K562 (cell line): Measurements from ENCODE around the gene ABHD16B. TPM values are rescaled to one million over a fixed set of nuclear protein-coding genes. Genes with fewer than 3 reads are reported as not detected.
A peak's percentile ranks its signal among the peaks of the same experiment; 100 is the strongest.

Source experiments
- ARHGAP35 ChIP-seq: fragments of 450-650 bp; IDR thresholded peaks from 2 replicates; pipeline ENCODE4 v1.6.1; 2018; ENCODE audit not compliant: partially characterized antibody
- C11orf30 ChIP-seq: fragments of 450-650 bp; IDR thresholded peaks from 2 replicates; pipeline ENCODE4 v1.6.1; 2016; ENCODE audit warnings: low read depth, mild to moderate bottlenecking
- FOXJ2 ChIP-seq: fragments of 200-800 bp; sonication (Bioruptor generic); IDR thresholded peaks from 2 replicates; pipeline ENCODE4 v1.6.1; 2016; ENCODE audit warnings: missing genetic modification characterization, missing compliant biosample characterization
- HDAC2 ChIP-seq: fragments of 450-650 bp; IDR thresholded peaks from 2 replicates; pipeline ENCODE4 v1.6.1; 2016; ENCODE audit warnings: mild to moderate bottlenecking
- HDAC8 ChIP-seq: fragments of 450-650 bp; IDR thresholded peaks from 2 replicates; pipeline ENCODE4 v1.6.1; 2016; ENCODE audit warnings: mild to moderate bottlenecking, missing genetic modification characterization, moderate library complexity, missing compliant biosample characterization
- JUNB ChIP-seq: fragments of 450-650 bp; formaldehyde crosslinking; conservative IDR thresholded peaks from 2 replicates; pipeline ENCODE4 v1.4.0; 2020; ENCODE audit warnings: mild to moderate bottlenecking
- MAFG ChIP-seq: fragments of 450-650 bp; conservative IDR thresholded peaks from 2 replicates; pipeline ENCODE4 v1.6.1; 2016; ENCODE audit warnings: missing genetic modification characterization, missing compliant biosample characterization
- NR1H2 ChIP-seq: sonication (generic); formaldehyde crosslinking; IDR thresholded peaks from 2 replicates; pipeline ENCODE4 v1.4.0; 2020; ENCODE audit warnings: mild to moderate bottlenecking, missing genetic modification reagents
- STAT5A ChIP-seq: IDR thresholded peaks from 2 replicates; pipeline ENCODE4 v1.6.1; 2012; ENCODE audit warnings: low read length, inconsistent platforms, borderline replicate concordance
- ZNF639 ChIP-seq, 2 experiments: fragments of 200-800 bp in 1 of 2; sonication (Bioruptor generic) in 1 of 2; sonication (generic) in 1 of 2; formaldehyde crosslinking in 1 of 2; IDR thresholded peaks in 1 of 2; conservative IDR thresholded peaks in 1 of 2; 2 replicates each; pipeline versions ENCODE4 v1.5.0 to v1.6.1; 2016 to 2020; ENCODE audit warnings: missing compliant biosample characterization in 1 of 2, missing genetic modification characterization in 1 of 2, missing genetic modification reagents in 1 of 2
- polyA plus RNA-seq, 8 experiments: library from polyadenylated mRNA; depleted of rRNA in 4 of 8; stranded (reverse) in 5 of 8; unstranded in 3 of 8; fragments of >200 nt; fragmentation: Nextera tagmentation in 2 of 8; fragmentation: Illumina TruSeq in 1 of 8; extraction: Ambion mirVana in 2 of 8; extraction: Trizol in 1 of 8; gene quantifications; 2 replicates each; pipeline versions ENCODE4 v1.2.1 to v1.2.3, GENCODE V29; 2011 to 2014; ENCODE audit warnings: inconsistent platforms in 1 of 8, missing spikeins in 1 of 8
- total RNA-seq, 7 experiments: library from RNA; depleted of rRNA in 6 of 7; stranded (reverse); fragments of >200 nt in 6 of 7; fragmentation: Illumina TruSeq in 2 of 7; extraction: Trizol in 2 of 7; gene quantifications; 2 replicates each; pipeline versions ENCODE4 v1.2.1 to v1.2.3, GENCODE V29; 2011 to 2021; ENCODE audit warnings: low replicate concordance in 1 of 7
- TF ChIP-seq, protein P1 (sequence below), 2 experiments: fragments of 450-650 bp; formaldehyde crosslinking in 1 of 2; IDR thresholded peaks; 2 replicates each; pipeline versions ENCODE4 v1.4.0 to v1.6.1; 2014 to 2020; ENCODE audit warnings: mild to moderate bottlenecking in 2 of 2, borderline replicate concordance in 1 of 2, low read depth in 1 of 2
- TF ChIP-seq, protein P2 (sequence below): fragments of 250-450 bp; sonication (Bioruptor Pico); IDR thresholded peaks from 2 replicates; pipeline ENCODE4 v1.5.0; 2021

The ABHD16B gene
- total and polyA plus RNA-seq, 9 of the 15 experiments (the other 6 are each of a cell fraction or from before 2014, with no cell fraction given), result not detected

DNA sequence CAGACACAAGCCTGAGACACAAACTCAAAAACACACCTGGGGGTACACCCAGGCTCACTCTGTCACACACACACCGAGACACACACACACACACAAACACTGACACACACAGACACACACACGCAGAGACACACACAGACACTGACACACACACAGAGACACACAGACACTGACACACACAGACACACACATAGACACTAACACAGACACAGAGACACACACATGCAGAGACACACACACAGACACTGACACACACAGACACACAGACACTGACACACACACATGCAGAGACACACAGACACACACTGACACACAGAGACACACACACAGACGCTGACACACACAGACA is 14.4 kb upstream of the ABHD16B start (continued):
- TF ChIP-seq, protein P1, sequence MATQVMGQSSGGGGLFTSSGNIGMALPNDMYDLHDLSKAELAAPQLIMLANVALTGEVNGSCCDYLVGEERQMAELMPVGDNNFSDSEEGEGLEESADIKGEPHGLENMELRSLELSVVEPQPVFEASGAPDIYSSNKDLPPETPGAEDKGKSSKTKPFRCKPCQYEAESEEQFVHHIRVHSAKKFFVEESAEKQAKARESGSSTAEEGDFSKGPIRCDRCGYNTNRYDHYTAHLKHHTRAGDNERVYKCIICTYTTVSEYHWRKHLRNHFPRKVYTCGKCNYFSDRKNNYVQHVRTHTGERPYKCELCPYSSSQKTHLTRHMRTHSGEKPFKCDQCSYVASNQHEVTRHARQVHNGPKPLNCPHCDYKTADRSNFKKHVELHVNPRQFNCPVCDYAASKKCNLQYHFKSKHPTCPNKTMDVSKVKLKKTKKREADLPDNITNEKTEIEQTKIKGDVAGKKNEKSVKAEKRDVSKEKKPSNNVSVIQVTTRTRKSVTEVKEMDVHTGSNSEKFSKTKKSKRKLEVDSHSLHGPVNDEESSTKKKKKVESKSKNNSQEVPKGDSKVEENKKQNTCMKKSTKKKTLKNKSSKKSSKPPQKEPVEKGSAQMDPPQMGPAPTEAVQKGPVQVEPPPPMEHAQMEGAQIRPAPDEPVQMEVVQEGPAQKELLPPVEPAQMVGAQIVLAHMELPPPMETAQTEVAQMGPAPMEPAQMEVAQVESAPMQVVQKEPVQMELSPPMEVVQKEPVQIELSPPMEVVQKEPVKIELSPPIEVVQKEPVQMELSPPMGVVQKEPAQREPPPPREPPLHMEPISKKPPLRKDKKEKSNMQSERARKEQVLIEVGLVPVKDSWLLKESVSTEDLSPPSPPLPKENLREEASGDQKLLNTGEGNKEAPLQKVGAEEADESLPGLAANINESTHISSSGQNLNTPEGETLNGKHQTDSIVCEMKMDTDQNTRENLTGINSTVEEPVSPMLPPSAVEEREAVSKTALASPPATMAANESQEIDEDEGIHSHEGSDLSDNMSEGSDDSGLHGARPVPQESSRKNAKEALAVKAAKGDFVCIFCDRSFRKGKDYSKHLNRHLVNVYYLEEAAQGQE (IDR thresholded peaks at IDR 0.05; ENCODE audit: borderline replicate concordance), result no peak
- TF ChIP-seq, protein P1 (CRISPR knock-in tag; IDR thresholded peaks at IDR 0.05; ENCODE audit: low read depth), result no peak
- peak; percentile 87 for TF ChIP-seq ARHGAP35
- no peak for TF ChIP-seq HDAC8 (tag)
- TF ChIP-seq, protein P2, sequence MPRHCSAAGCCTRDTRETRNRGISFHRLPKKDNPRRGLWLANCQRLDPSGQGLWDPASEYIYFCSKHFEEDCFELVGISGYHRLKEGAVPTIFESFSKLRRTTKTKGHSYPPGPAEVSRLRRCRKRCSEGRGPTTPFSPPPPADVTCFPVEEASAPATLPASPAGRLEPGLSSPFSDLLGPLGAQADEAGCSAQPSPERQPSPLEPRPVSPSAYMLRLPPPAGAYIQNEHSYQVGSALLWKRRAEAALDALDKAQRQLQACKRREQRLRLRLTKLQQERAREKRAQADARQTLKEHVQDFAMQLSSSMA, result no peak
- no peak for TF ChIP-seq ZNF639 (CRISPR knock-in tag; conservative IDR thresholded peaks at IDR 0.05 in 1 of 2, IDR thresholded peaks at IDR 0.05 in 1 of 2)
- TF ChIP-seq STAT5A, result no peak
- no peak for TF ChIP-seq JUNB
- no peak for TF ChIP-seq FOXJ2 (tag)
- no peak for TF ChIP-seq MAFG
- TF ChIP-seq C11orf30, result no peak
- no peak for TF ChIP-seq NR1H2 (CRISPR knock-in tag)
- no peak for TF ChIP-seq HDAC2
